ENCODE results near the gene MAP4K4. TPM values are rescaled to one million over a fixed set of nuclear protein-coding genes. Genes with fewer than 3 reads are reported as not detected.

MAP4K4 gene
- total RNA-seq, 2 donors from 2014 or later: 59.5 to 74.6 TPM

DNA sequence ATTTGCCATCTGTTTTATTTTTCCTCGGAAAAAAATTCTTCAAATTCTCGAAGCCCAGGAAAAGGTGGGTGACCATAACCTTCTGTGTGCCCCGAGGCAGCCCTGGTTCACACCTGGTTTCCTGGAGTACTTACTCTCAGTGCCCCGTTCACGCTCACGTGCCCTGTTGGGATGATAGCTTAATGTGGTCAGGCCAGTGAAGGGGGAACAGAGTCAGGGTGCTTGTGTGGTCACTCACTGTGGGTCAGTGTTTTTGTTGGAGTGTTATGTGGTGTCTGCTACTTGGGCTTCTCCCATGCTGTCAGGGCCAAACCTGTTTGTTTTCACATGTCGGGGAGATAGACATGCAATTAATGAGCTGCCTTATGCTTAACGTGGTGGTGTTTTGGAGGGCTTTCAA lies 78.1 kb downstream of the MAP4K4 start:
- intact Hi-C loops (cut with DNase I): loop anchor here in 1 of 2 donors (10.0 kb wide), 1 partner anchor 49 kb away; no protein-coding TSS in a partner anchor
- ATAC-seq: no peak

DNA sequence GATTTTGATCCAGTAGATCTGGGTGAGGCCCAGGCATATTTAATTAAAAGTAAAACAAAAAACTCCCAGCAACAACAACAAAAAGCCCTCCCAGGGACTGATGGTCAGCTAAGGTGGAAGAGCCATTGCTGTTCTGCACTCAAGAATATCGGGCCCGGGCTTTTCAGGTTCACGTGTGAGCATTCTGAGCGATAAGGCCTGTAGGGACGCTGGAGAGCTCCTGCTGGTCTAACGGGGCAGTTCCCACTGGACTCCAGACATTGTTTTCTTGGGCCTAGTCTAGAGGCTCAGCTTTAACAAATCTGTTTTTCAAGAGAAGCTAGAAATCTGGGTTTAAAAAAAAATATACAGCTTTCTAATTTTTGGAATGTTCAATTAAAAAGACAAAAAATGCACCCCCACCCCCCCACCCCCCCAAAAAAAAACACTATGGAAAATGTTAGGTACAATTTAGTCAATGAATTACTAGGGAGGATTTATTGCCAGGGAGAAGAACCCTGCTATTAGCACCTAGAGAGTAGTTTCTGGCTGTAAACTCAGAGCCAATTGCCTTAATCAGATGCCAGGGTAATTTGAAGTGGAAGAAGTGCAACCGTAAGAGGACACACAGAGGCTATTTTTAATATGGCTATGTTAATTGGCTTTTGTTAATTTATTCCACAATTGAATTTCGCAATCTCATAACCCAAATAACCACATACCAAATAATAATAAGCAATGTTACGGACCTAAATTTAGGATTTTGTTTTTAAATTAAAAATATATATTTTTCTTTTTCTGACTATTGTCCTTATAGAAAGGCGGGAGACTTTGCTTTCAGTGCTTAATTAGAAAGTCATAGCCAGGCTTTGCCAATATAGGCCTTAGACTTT lies 78.9 kb downstream of the MAP4K4 start:
- peak in 1 of 2 donors; percentile 29 for ATAC-seq
- intact Hi-C loops (cut with DNase I): loop anchor here in 1 of 2 donors (10.0 kb wide), 1 partner anchor 48 kb away; no protein-coding TSS in a partner anchor
- DNase-seq: no peak

More for the DNA sequence above, 78.1 kb downstream of the MAP4K4 start:
- no peak for DNase-seq

DNA sequence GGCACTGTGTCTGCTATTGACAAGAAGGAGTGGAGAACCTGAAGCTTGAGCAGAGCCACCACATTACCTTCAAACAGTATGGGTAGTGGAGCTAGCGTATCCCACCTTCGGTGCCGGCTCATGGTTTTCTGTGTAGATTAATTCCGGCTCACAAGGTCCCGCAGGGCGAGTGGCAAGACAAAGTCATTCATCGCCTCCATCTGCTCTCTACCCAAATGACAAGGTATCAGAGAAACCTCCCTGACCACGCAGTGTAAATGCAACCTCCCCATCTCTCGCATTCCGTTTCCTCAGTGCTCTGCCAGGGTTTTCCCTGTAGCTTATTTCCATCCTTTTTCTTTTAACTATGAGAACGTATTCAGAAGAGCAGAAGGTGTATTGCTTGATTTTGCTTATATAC lies 79.8 kb downstream of the MAP4K4 start:
- ATAC-seq: no peak
- intact Hi-C loops (cut with DNase I): loop anchor here in 1 of 2 donors (10.0 kb wide), 1 partner anchor 47 kb away; no protein-coding TSS in a partner anchor
- no peak for DNase-seq

DNA sequence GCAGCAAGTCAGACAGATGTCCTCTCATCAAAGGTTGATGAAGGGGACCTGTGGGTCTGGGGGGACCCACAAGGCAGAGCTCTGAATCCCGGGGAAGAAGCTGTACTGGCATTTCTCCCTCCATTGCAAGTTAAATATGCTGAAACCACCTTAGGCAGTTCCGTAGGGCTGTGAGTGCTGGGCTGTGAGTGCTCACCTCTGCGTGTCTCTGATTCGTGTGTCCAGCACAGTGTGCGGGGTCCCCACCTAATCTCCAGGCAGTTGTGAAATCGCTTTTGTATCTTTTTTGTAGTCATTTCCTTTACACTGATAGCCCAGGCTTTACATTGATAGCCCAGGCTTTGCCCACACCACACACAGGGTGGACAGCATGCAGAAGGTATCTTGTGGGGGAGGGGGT lies 80.6 kb downstream of the MAP4K4 start:
- DNase-seq (no peak), ATAC-seq (no peak)
- intact Hi-C loops (cut with DNase I): loop anchor here in 1 of 2 donors (10.0 kb wide), 1 partner anchor 47 kb away; no protein-coding TSS in a partner anchor

DNA sequence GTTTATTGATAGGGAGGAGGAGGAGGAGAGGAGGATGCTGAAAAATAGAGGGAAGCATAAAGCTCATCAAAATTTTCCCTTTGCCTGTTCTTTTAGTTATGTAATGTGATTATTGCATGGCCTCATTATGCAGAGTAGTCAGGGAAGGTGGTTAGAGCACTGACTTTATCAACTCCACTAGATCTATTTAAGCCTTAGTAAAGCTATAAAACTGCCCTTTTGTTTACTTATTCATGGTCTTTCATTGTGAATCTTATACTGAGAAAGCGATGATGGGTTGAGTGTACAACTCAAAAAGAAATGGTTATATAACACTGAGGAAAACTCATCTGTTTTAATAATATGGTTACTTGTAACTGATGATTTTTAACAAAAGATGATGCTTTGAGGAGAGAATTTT lies 81.7 kb downstream of the MAP4K4 start:
- ATAC-seq: no peak
- no peak for DNase-seq
- intact Hi-C loops (cut with DNase I): loop anchor here in 1 of 2 donors (10.0 kb wide), 1 partner anchor 46 kb away; no protein-coding TSS in a partner anchor

DNA sequence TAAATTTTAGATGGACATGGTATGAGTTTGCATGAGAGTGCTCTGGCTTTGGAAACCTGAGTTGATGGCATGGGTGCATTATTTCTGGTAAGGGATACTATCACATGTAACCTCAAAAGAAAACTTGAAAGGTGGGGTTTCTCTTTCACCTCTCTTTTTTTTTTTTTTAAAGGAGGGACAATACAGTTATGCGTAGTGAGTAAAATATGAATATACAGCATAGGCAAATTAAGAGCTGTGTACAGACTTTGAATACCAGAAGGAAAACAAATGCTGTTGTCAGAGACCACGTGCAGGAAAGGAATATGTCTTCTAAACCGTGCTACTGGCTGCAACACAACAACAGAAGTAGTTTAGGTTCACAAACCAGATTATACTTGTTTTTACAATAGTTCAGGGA lies 82.1 kb downstream of the MAP4K4 start:
- DNase-seq (no peak), ATAC-seq (no peak)
- intact Hi-C loops (cut with DNase I): loop anchor here in 1 of 2 donors (10.0 kb wide), 1 partner anchor 45 kb away; no protein-coding TSS in a partner anchor

DNA sequence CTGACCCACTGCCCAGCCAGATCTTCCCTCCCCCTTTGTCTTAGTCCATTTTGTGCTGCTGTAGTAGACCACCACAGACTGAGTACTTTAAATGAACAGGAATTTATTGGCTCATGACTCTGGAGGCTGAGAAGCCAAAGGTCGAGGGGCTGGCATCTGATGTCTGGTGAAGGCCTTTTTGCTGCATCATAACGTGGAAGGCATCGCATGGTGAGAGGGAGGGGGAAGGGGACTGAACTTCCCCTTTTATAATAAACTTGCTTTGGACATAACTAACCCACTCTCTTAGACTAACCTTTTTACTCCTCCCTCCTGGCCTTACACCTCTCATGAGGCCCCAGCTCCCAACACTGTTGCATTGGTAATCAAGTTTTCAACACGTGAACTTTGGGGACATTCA lies 83.8 kb downstream of the MAP4K4 start:
- ATAC-seq (no peak), DNase-seq (no peak)
- intact Hi-C loops (cut with DNase I): no loop called here

DNA sequence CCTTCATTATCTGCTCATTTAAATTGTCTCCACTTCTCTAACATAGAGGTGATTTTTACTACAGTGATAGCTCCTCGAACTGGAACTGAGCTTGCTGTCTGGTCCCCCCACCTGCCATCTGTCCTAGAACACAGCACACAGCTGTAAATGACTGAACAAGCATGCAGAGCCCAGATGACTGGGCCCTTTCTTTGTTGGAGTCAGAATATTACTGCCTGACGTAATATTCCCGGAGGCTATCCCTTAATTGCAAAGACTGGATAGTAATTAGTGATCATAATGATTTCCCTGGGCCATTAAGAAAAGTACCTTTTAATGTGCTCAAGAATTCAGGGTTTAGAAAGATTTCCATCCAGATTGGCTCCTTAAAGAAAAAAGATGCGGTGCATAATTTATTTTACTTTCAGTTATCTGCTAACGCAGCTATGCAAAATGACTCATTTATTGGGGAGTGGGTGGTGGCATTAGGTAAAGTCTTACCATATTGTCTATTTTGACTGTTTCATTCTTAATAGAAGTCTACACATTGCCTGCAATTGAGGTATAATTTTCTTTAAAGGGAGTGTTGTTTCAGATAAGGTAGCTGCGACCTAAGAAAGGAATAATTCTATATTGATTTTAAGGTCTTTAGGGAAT lies 84.4 kb downstream of the MAP4K4 start:
- no peak for DNase-seq
- ATAC-seq: no peak
- intact Hi-C loops (cut with DNase I): no loop called here

DNA sequence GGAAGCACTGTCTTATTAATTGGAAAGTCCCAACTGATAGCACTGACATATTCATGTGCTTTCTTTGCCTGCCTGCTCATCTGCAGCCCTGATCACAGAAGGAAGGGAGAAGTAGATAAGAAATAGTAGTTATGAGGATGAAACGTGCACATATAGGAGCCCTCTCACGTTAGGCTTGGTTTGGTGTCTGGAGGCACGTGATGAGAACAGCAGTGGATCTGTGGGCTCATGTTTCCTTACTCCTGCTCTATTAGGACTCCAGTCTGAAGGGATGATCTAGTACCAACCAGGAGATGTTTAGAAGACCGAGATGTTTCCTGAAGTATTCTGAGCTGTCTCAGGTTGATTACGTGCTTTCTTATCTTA lies 84.9 kb downstream of the MAP4K4 start:
- ATAC-seq: no peak
- no peak for DNase-seq
- intact Hi-C loops (cut with DNase I): no loop called here

DNA sequence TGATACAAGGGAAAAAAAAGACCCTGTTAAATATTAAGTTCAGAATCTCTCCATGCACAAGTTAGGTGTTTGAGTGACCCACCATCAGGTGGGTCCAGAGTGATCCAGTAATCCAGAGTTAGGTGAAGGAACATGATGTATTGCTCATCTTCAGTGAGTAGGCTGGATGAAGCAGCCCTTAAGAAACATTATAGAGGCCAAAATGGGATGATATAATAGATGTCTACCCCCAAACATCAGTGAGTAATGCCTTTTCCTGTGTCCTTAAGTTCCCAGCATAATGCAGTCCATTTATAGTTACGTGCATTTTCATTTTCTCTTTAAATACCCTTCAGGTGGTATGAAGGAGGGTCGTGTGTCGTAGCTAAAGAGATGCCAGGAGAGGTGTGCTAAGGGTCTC lies 89.6 kb downstream of the MAP4K4 start:
- DNase-seq (no peak), ATAC-seq (no peak)
- intact Hi-C loops (cut with DNase I): no loop called here

DNA sequence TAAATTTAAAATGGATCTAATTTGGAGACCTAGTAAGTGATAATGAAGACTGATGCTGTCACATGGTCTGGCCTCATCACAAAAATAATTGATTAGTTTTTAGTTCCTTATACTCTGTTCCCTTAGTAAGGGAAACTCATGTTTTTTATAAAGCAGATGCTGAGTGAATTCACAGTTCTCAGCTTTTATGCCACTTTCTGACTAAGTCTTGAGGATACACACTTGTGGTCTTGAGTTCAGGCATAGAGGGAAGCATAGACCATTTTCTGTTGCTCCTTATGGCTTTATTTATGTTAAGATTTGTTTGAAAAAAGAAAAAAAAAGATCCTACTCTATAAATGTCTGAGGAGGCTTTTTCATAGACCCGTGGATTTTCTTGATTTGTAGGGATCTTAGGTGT lies 91.1 kb downstream of the MAP4K4 start:
- intact Hi-C loops (cut with DNase I): no loop called here
- no peak for DNase-seq
- ATAC-seq: no peak

DNA sequence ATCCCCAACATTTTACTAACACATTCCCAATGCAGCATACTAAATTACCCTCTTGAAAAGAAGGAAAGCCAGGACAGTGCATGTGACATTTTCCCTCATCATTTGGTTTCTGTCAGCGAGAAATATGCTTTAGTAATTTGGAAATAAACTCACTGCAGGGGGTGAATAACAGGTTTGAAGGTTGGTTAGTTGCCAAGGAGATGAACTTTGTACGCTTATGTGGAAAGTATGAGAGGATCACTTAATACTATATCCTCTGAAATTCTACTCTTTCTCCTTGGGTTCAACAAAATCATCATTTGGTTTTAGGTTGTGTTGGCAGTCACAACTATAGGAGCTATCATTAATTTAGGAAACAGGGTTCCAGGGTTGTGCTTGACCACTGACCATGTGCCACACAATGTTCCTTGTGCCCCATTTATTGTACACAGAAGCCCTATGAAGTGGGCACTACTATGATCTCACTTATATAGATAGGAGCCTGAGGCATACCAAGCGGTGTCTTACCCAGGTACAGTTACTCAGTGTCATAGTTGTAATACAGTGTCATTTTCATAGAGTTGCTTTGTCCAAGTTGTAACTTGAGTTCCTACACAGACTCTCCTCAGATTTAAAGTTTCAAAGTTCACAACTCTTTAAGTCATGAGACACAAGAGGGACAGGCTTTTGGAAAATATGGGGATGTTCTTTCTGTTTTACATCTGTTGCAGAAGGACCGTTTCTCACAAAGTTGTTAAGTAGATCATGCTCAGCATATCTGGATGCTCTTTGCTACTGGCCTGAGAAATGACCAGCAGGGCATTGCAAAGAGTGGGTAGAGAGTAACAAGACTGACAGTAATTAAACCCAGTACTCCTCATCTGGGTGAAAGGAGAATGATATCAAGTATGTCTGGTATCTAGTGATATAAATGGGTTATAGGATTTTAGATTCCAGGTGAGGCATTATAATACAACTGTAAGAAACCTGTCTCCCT lies 91.8 kb downstream of the MAP4K4 start:
- no peak for ATAC-seq
- DNase-seq: no peak
- intact Hi-C loops (cut with DNase I): no loop called here

DNA sequence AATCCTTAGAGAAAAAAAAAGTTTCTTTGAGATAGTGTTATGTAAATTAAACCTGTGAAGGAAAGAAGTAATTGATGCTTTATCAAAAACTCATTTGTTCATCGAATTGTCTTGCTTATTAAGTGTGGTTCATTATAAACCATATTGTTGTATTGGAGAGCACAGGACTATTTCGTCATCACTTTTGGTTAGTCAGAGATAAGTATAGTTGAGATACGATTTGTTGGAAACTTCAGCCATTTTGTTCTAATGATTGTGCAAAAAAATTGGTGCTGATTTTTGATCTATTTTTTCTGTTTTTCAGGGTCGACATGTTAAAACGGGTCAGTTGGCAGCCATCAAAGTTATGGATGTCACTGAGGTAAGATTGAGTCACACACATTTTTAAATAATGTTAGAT lies 92.9 kb downstream of the MAP4K4 start:
- ATAC-seq: no peak
- intact Hi-C loops (cut with DNase I): no loop called here
- DNase-seq: no peak

DNA sequence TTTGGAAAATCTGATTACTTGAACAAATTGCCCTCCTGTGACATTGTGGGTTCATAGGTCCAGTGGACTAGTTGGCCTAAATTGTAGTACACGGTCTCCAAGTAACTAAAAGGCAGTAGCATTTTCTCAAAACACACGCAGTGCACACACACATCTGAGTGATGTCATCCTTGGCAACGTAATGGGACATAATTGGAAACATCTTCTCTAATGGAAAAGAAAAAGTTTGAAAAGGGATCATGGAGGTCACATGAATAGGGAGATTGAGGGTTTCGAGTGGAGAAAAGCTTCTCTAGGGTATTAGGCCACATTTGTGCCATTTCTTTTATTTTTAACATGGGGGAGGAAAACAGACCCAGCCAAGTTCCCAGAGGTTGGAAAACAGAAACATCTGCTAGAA lies 93.3 kb downstream of the MAP4K4 start:
- ATAC-seq (peak; percentile 70 to 71), DNase-seq (no peak)
- intact Hi-C loops (cut with DNase I): no loop called here

DNA sequence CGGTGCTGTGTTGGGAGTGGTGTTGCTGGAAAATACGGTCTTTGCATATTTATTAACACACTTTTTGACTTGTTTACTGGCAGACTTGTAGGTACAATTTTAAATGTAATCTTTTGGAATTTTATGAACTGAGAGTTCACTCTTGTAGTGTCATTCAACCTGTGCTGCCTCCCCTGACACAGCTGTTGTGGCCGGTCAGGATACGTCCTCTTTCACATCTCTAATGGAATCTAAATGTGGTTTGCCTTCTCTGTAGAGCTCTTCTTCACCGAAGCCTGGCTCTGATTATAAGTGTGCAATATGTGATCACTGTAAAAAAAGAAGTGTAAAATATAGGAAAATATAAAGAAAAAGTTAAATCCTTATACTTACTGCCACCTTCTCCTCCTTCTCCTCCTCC lies 94.7 kb downstream of the MAP4K4 start:
- intact Hi-C loops (cut with DNase I): no loop called here
- DNase-seq: no peak
- no peak for ATAC-seq

DNA sequence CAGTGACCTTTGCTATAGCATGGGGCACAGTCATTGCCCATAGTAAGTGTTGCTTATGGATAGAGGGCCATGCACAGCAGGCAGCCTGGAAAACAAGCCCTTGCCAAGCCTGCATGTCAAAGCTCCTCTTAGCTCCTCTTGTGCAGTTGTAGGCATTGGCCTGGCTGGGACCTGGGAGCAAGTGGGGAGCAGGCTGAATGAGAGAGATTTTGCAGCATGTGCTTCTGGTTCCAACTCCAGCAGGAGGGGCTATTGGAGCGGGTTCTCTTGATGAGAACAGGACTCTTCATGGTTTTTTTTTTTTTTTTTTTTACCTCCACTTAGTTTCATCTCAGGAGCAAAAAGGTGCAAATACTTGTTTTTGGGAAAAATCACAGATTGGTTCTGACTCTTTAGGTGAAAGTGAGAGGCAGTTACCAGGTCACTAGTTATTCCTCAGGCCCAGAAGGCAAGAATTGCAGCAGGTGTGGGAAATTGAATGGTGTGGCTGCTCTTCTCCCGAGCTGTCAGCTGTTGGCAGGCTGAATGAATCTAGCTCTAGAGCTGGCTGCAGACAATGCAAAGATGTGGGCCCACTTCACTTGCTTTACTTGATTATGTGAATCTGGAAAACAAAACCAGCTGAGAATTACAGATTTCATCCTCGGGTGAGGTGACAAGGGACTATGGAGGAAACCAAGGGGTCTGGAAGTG lies 95.9 kb downstream of the MAP4K4 start:
- no peak for DNase-seq
- intact Hi-C loops (cut with DNase I): no loop called here
- ATAC-seq: peak in 1 of 2 donors; percentile 38

DNA sequence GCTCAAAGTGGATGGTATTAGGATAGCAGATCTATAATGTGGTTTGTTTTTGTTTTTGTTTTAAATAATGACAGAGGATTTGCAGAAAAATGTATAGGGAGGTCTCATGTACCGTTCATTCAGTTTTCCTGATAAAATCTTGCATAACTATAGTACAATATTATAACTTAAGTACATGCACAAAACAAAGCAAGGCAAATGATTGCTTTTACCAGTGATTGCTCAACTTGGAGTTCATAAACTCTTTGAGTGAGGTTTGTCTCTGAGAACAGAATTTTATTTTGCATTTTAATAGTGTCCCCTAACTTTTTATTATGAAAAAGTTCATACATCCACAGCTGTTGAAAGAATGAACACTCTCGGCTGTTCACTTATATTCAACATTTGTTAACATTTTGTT lies 96.6 kb downstream of the MAP4K4 start:
- DNase-seq (no peak), ATAC-seq (no peak)
- intact Hi-C loops (cut with DNase I): no loop called here

DNA sequence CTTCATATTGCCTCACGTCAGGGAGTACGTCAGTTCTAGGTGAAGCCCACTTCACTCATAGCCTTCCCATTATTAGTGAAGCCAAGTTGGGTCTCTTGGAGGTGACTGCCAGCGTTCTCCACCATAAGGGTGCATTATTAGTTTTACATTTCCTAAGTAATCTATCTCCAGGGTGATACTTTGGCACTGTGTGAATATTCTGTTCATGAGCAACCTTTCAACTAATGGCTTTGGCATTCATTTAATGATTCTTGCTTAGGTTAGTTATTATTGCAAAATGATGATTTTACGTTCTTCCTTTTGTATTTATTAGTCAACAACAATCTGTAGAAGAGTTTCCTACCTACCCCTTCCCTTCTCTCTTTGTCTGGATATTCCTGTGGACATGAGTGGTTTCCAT lies 97.5 kb downstream of the MAP4K4 start:
- ATAC-seq (no peak), DNase-seq (no peak)
- intact Hi-C loops (cut with DNase I): no loop called here

Data from left cardiac atrium (tissue), 4 donors.